ENCODE results near the gene CASZ1. TPM values are rescaled to one million over a fixed set of nuclear protein-coding genes. Genes with fewer than 3 reads are reported as not detected.
A peak's percentile ranks its signal among the peaks of the same experiment; 100 is the strongest.

CASZ1 gene
- total RNA-seq, 1 experiment from 2014 or later = 3.9 TPM

DNA sequence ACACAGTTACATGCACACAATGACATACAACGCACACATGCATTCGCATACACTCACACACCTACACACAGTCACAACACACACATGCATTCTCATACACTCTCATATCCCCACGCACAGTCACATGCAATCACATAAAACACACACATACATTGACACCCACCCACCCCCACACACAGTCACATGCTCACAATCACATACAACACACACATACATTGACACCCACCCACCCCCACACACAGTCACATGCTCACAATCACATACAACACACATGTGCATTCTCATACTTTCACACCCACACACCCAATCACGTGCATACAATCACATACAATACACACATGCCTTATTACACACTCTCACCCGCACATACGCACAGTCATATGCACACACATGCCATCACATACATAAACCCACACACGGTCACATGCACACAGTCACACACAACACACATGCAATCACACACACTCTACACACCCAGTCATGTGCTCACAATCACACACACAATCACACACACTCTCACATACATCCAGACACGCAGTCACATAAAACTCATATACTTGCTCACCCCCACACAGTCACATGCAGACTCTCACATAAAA, 134.3 kb downstream of the CASZ1 start:
- Histone ChIP-seq H3K18ac (ENCODE audit: insufficient read length, low read depth, low read length) (no peak overlapping the region), H4K20me1 (ENCODE audit: control insufficient read depth, insufficient read depth, insufficient read length) (no peaks in the 10 kb centered on the region), H2BK12ac (ENCODE audit: insufficient read length, low read depth, low read length) (no peak overlapping the region), H3K56ac (ENCODE audit: insufficient read length, low read depth, low read length) (peak overlapping the region; percentile 4), H3K27ac (ENCODE audit: insufficient read length, low read depth, low read length) (no peak overlapping the region), H4K91ac (ENCODE audit: insufficient read length, low read depth, low read length) (no peak overlapping the region), H3K23me2 (ENCODE audit: insufficient read length, low read depth, low read length, poor library complexity, severe bottlenecking) (no peaks in the 10 kb centered on the region), H3K79me2 (ENCODE audit: insufficient read depth, low read length) (no peaks in the 10 kb centered on the region), H2AFZ (ENCODE audit: low read length) (no peak overlapping the region), H3K27me3 (ENCODE audit: insufficient read depth, low read length) (no peaks in the 10 kb centered on the region), H3K9ac (ENCODE audit: extremely low read depth, insufficient read length, low read length) (no peak overlapping the region), H2BK5ac (ENCODE audit: insufficient read length, low read length) (no peak overlapping the region), H3K23ac (ENCODE audit: insufficient read length, low read depth, low read length) (no peak overlapping the region), H2BK120ac (ENCODE audit: low read depth, low read length, poor library complexity, severe bottlenecking) (no peak overlapping the region), H4K5ac (ENCODE audit: insufficient read length, low read depth, low read length) (no peak overlapping the region), H3K4me2 (ENCODE audit: insufficient read depth, insufficient read length, low read length) (no peak overlapping the region), H3K14ac (ENCODE audit: insufficient read depth, low read length) (no peak overlapping the region), H3K4ac (ENCODE audit: low read depth, low read length) (no peak overlapping the region), H3T11ph (ENCODE audit: low read length) (no peak overlapping the region), H2BK15ac (ENCODE audit: low read depth, low read length) (no peak overlapping the region), H3K4me1 (ENCODE audit: insufficient read depth, low read length) (no peaks in the 10 kb centered on the region), H3K9me3 (ENCODE audit: control insufficient read depth, low read depth, low read length) (no peaks in the 10 kb centered on the region), H4K8ac (replicated peaks; ENCODE audit: insufficient read length, low read depth, low read length) (no peak overlapping the region), H2AK5ac (ENCODE audit: insufficient read length, low read length) (no peak overlapping the region), H3K79me1 (ENCODE audit: insufficient read depth, low read depth, low read length, poor library complexity, severe bottlenecking) (no peaks in the 10 kb centered on the region), H2BK20ac (ENCODE audit: low read depth, low read length, poor library complexity, severe bottlenecking) (no peak overlapping the region)
- TF ChIP-seq CTCF (conservative IDR thresholded peaks at IDR 0.05) = no peak
- no peak overlapping the region for H3K27ac Mint-ChIP-seq
- no peaks in the 10 kb centered on the region for H3K36me3 Mint-ChIP-seq (ENCODE audit: insufficient read depth in 1 of 3, low read depth in 3 of 3)
- H3K27me3 Mint-ChIP-seq (ENCODE audit: low read depth) = no peaks in the 10 kb centered on the region
- H3K4me3 Mint-ChIP-seq = no peak overlapping the region
- H3K9me3 Mint-ChIP-seq = no peaks in the 10 kb centered on the region
- no peak for DNase-seq
- H3K4me1 Mint-ChIP-seq = peaks cover 10 to 11% of the 10 kb centered on the region in 2 experiments
- WGBS (ENCODE audit: extremely low coverage, insufficient read length, low lambda C conversion rate) = 100% methylated on average over 4 of the region's 8 CpGs

Data from H9 (cell line).